K562 (cell line): ENCODE data around the gene ENTREP3. TPM values are rescaled to one million over a fixed set of nuclear protein-coding genes. Genes with fewer than 3 reads are reported as not detected.

ENCODE experiments used
- DACH1 ChIP-seq: fragments of 450-650 bp; IDR thresholded peaks from 2 replicates; pipeline ENCODE4 v1.6.1; 2018; ENCODE audit not compliant: partially characterized antibody
- DLX4 ChIP-seq: fragments of 250-450 bp; sonication (Bioruptor Pico); IDR thresholded peaks from 2 replicates; pipeline ENCODE4 v1.6.1; 2021; ENCODE audit warnings: mild to moderate bottlenecking
- EGR1 ChIP-seq: fragments of 450-650 bp; conservative IDR thresholded peaks from 2 replicates; pipeline ENCODE4 v1.6.1; 2017; ENCODE audit warnings: mild to moderate bottlenecking
- ERF ChIP-seq: fragments of 450-650 bp; formaldehyde crosslinking; IDR thresholded peaks from 2 replicates; pipeline ENCODE4 v1.4.0; 2020; ENCODE audit warnings: mild to moderate bottlenecking, mixed read lengths
- ESRRA ChIP-seq: fragments of 450-650 bp; IDR thresholded peaks from 2 replicates; pipeline ENCODE4 v1.6.1; 2014; ENCODE audit warnings: low read depth, mild to moderate bottlenecking, moderate library complexity, borderline replicate concordance
- FOSL1 ChIP-seq: fragments of 200-800 bp; sonication (Bioruptor generic); conservative IDR thresholded peaks from 2 replicates; pipeline ENCODE4 v1.6.1; 2016; ENCODE audit warnings: missing genetic modification characterization, missing compliant biosample characterization
- HBP1 ChIP-seq: fragments of 450-650 bp; formaldehyde crosslinking; IDR thresholded peaks from 2 replicates; pipeline ENCODE4 v1.4.0; 2022; ENCODE audit warnings: missing genetic modification characterization
- HDAC1 ChIP-seq, 2 experiments: fragments of 450-650 bp; IDR thresholded peaks; 2 replicates each; pipeline ENCODE4 v1.6.1; 2016 to 2017; ENCODE audit warnings: inconsistent platforms in 1 of 2, mild to moderate bottlenecking in 1 of 2, moderate library complexity in 1 of 2
- IRF1 ChIP-seq: sonication (generic); formaldehyde crosslinking; IDR thresholded peaks from 2 replicates; pipeline ENCODE4 v1.8.0; 2022; ENCODE audit warnings: missing genetic modification reagents, mild to moderate bottlenecking, borderline replicate concordance
- MIER1 ChIP-seq: fragments of 450-650 bp; IDR thresholded peaks from 2 replicates; pipeline ENCODE4 v1.6.1; 2016; ENCODE audit warnings: antibody characterized with exemption, mild to moderate bottlenecking, low read depth
- NCOA1 ChIP-seq: fragments of 450-650 bp; IDR thresholded peaks from 2 replicates; pipeline ENCODE4 v1.6.1; 2016; ENCODE audit warnings: low read depth
- NCOR1 ChIP-seq: fragments of 450-650 bp; IDR thresholded peaks from 2 replicates; pipeline ENCODE4 v1.6.1; 2016; ENCODE audit warnings: mild to moderate bottlenecking, moderate library complexity
- NR4A1 ChIP-seq, 2 experiments: fragments of 250-450 bp in 1 of 2; fragments of 450-650 bp in 1 of 2; sonication (Bioruptor Pico) in 1 of 2; IDR thresholded peaks; 2 replicates each; pipeline versions ENCODE4 v1.4.0 to v1.6.1; 2016 to 2020; ENCODE audit warnings: mild to moderate bottlenecking in 2 of 2, missing compliant biosample characterization in 1 of 2, missing genetic modification characterization in 1 of 2, moderate library complexity in 1 of 2
- PCBP2 ChIP-seq: fragments of 200-400 bp; formaldehyde crosslinking; IDR thresholded peaks from 2 replicates; pipeline ENCODE4 v1.6.1; 2018; ENCODE audit warnings: low read length, low read depth, mild to moderate bottlenecking, moderate library complexity; ENCODE audit not compliant: poor library complexity, severe bottlenecking
- SMAD4 ChIP-seq: fragments of 250-450 bp; sonication (Bioruptor Pico); conservative IDR thresholded peaks from 2 replicates; pipeline ENCODE4 v1.8.0; 2021; ENCODE audit warnings: inconsistent platforms, mild to moderate bottlenecking, moderate library complexity
- SPI1 ChIP-seq: IDR thresholded peaks from 2 replicates; pipeline ENCODE4 v1.6.1; 2011; ENCODE audit warnings: low read depth, low read length, control low read depth, borderline replicate concordance
- TAF1 ChIP-seq: IDR thresholded peaks from 2 replicates; pipeline ENCODE4 v1.6.1; 2011; ENCODE audit warnings: mild to moderate bottlenecking, low read length, moderate library complexity; ENCODE audit not compliant: insufficient read depth, control insufficient read depth, severe bottlenecking; ENCODE audit errors: extremely low read depth
- ZBTB7A ChIP-seq: IDR thresholded peaks from 2 replicates; pipeline ENCODE4 v1.6.1; 2011; ENCODE audit warnings: low read depth, mild to moderate bottlenecking, low read length, moderate library complexity, borderline replicate concordance; ENCODE audit not compliant: control insufficient read depth
- ZNF282 ChIP-seq: sonication (generic); formaldehyde crosslinking; IDR thresholded peaks from 2 replicates; pipeline ENCODE4 v1.8.1; 2023; ENCODE audit warnings: missing genetic modification reagents
- ZNF511 ChIP-seq: sonication (generic); formaldehyde crosslinking; IDR thresholded peaks from 2 replicates; pipeline ENCODE4 v1.8.0; 2022; ENCODE audit warnings: mild to moderate bottlenecking, missing genetic modification reagents
- polyA plus RNA-seq, 8 experiments: library from polyadenylated mRNA; depleted of rRNA in 4 of 8; stranded (reverse) in 5 of 8; unstranded in 3 of 8; fragments of >200 nt; fragmentation: Nextera tagmentation in 2 of 8; fragmentation: Illumina TruSeq in 1 of 8; extraction: Ambion mirVana in 2 of 8; extraction: Trizol in 1 of 8; gene quantifications; 2 replicates each; pipeline versions ENCODE4 v1.2.1 to v1.2.3, GENCODE V29; 2011 to 2014; ENCODE audit warnings: inconsistent platforms in 1 of 8, missing spikeins in 1 of 8
- total RNA-seq, 7 experiments: library from RNA; depleted of rRNA in 6 of 7; stranded (reverse); fragments of >200 nt in 6 of 7; fragmentation: Illumina TruSeq in 2 of 7; extraction: Trizol in 2 of 7; gene quantifications; 2 replicates each; pipeline versions ENCODE4 v1.2.1 to v1.2.3, GENCODE V29; 2011 to 2021; ENCODE audit warnings: low replicate concordance in 1 of 7
- TF ChIP-seq, protein P1 (sequence below): sonication (generic); formaldehyde crosslinking; IDR thresholded peaks from 2 replicates; pipeline ENCODE4 v1.8.1; 2023; ENCODE audit warnings: mild to moderate bottlenecking, missing genetic modification reagents

ENTREP3 gene
- total and polyA plus RNA-seq, 9 of the 15 experiments (the other 6 are each of a cell fraction or from before 2014, with no cell fraction given) = 1.9 to 41.8 (median 5.9) TPM

DNA sequence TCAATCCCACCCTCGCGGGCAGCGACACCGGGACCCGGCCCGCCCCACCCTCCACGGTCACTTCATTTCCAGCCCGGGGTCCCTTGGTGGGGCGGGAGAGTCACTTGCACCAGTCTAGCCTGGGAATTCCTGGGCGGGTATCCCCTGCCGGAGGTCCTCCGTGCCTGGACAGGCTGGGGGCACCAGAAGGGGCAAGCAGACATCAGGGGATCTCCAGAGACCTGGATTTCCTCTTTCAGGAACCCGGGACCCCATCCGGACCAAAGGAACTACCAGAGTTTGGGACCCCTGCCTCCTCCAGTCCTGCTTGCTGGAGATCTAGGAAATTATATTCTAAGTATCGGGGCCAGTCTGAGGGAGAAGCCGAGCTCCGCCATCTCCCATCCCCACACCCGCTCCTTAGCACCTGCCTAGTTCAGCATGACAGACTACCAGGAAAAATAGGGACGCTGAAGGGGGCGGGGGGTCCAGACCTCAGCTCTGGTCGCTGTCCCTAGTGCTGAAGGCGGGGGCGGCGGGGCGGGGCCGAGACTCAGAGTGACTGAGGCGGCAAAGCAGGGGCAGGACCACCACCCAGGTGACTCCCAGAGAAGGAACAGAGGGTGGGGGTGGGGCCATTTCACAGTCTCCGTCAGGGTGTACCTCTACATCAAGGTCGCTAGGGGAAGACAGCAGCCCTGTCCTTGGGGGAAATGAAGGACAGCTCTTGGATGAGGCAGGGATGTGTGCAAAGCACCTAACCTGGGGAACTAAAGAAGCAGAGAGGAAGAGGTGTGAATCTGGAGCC lies 22.8 kb upstream of the ENTREP3 start (continued):
- TF ChIP-seq IRF1 (CRISPR knock-in tag) (no peak), ZNF511 (CRISPR knock-in tag) (peak; percentile 59), ZBTB7A (peak; percentile 96), EGR1 (peak; percentile 97), DACH1 (no peak), ESRRA (peak; percentile 58; the same call in 1 of the 2 replicates), TAF1 (no peak), FOSL1 (tag) (no peak), ZNF282 (CRISPR knock-in tag) (no peak), HDAC1 (IDR thresholded peaks at IDR 0.05) (peak in 1 of 2 experiments; percentile 65; a peak in 1 of 4 replicates), NCOA1 (peak; percentile 55; the same call in 1 of the 2 replicates), ERF (CRISPR knock-in tag) (no peak), PCBP2 (no peak), NCOR1 (no peak), MIER1 (peak; percentile 85), DLX4 (CRISPR knock-in tag) (no peak), SMAD4 (CRISPR knock-in tag) (no peak), HBP1 (no peak), SPI1 (no peak), NR4A1 (CRISPR knock-in tag; IDR thresholded peaks at IDR 0.05) (no peak), NR4A1 (tag; IDR thresholded peaks at IDR 0.05) (no peak)
- TF ChIP-seq, protein P1, sequence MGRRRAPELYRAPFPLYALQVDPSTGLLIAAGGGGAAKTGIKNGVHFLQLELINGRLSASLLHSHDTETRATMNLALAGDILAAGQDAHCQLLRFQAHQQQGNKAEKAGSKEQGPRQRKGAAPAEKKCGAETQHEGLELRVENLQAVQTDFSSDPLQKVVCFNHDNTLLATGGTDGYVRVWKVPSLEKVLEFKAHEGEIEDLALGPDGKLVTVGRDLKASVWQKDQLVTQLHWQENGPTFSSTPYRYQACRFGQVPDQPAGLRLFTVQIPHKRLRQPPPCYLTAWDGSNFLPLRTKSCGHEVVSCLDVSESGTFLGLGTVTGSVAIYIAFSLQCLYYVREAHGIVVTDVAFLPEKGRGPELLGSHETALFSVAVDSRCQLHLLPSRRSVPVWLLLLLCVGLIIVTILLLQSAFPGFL (CRISPR knock-in tag) = no peak
